GM06990 (cell line): ENCODE data around the gene ANKH.

Experiments used
- DNase-seq: peaks from one replicate; pipeline ENCODE4 v3.0.0-alpha.2; 2011; ENCODE audit not compliant: insufficient read length; ENCODE audit errors: extremely low read depth
- H3K27me3 ChIP-seq: replicated peaks from 2 replicates; pipeline ENCODE4 v1.6.0; 2011; ENCODE audit warnings: low read length; ENCODE audit not compliant: control insufficient read depth, insufficient read depth
- H3K36me3 ChIP-seq: 2 replicates; pipeline ENCODE4 v1.5.1; 2011; ENCODE audit warnings: low read length; ENCODE audit not compliant: control insufficient read depth, insufficient read depth
- H3K4me3 ChIP-seq: replicated peaks from 2 replicates; pipeline ENCODE4 v1.5.1; 2011; ENCODE audit warnings: low read depth, mild to moderate bottlenecking, control low read depth, low read length
- TF ChIP-seq, protein P1 (sequence below): IDR thresholded peaks from 2 replicates; pipeline ENCODE4 v1.5.1; 2011; ENCODE audit warnings: low read length, control low read depth, mild to moderate bottlenecking, inconsistent platforms; ENCODE audit not compliant: insufficient read depth, poor library complexity, severe bottlenecking

The ANKH gene

DNA sequence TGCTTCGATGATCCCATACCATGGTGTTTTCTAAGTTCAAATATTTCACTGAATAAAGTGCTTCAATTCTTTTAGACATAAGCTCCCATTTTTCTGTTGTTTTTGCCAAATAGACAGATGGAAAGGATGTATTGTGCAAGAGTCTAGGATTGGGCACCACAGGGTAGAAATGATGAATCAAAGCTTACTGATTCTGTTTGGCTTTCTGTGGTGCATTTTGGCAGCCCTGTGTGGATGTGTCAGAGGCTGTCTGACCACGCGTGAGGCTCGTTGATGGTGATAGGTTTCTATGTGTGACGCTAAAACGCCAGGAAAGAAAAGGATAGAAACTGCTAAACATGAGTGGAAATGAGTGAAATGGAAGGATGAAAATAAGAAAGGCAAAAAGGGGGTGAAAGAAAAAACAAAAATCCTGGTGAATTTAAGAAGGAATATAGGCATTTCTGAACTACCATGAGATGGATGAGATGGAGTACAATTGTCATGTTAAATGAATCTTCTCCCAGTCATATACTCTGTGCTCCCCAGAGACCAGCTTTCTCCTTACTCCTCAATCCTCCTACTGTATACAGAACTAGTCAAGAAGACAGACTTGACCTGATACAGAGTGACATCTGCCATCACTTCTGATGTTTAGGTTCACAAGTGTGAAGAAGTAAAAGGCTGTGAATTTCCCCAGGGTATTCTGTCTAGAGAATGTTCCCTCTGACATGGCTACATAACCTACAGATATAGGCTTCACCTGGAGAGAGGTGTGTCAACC, 54.4 kb downstream of the ANKH start:
- DNase-seq, result no peak
- Histone ChIP-seq H3K36me3 (no peaks in the 10 kb centered on the region), H3K4me3 (no peak overlapping the region), H3K27me3 (no peaks in the 10 kb centered on the region)
- TF ChIP-seq, protein P1, sequence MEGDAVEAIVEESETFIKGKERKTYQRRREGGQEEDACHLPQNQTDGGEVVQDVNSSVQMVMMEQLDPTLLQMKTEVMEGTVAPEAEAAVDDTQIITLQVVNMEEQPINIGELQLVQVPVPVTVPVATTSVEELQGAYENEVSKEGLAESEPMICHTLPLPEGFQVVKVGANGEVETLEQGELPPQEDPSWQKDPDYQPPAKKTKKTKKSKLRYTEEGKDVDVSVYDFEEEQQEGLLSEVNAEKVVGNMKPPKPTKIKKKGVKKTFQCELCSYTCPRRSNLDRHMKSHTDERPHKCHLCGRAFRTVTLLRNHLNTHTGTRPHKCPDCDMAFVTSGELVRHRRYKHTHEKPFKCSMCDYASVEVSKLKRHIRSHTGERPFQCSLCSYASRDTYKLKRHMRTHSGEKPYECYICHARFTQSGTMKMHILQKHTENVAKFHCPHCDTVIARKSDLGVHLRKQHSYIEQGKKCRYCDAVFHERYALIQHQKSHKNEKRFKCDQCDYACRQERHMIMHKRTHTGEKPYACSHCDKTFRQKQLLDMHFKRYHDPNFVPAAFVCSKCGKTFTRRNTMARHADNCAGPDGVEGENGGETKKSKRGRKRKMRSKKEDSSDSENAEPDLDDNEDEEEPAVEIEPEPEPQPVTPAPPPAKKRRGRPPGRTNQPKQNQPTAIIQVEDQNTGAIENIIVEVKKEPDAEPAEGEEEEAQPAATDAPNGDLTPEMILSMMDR, result no peak

DNA sequence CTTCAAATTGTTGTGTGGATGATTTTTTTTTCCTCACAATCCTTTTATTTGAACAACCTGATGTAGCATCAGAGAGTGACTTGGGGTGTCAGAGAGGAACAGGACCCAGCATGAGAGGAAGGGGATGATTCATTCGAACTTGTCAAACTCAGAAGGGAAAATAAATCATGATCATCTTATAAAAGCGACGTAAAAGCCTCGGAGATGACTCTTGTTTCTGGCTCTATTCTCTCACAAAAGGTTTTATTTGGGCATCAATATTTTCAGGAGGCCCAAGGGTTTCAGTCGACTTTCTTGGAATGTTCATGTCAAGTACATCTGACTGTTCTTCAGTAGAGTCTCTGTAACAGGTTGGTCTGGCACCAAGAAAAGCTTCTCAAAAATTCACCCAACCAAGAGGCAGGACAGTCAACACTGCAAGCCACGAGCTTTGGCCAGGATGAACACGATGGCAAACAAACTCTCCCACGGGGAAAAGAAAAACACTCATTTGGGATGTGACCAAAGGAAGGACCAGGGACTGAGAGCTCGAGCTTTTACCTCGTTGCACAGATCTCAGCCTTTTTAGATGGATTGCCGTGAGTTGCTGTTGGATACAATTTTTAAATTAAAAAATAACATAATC, 55.1 kb downstream of the ANKH start:
- no peaks in the 10 kb centered on the region for H3K36me3 ChIP-seq
- H3K27me3 ChIP-seq, result no peaks in the 10 kb centered on the region
- H3K4me3 ChIP-seq, result no peak overlapping the region
- no peak for DNase-seq
- TF ChIP-seq, protein P1, result no peak

DNA sequence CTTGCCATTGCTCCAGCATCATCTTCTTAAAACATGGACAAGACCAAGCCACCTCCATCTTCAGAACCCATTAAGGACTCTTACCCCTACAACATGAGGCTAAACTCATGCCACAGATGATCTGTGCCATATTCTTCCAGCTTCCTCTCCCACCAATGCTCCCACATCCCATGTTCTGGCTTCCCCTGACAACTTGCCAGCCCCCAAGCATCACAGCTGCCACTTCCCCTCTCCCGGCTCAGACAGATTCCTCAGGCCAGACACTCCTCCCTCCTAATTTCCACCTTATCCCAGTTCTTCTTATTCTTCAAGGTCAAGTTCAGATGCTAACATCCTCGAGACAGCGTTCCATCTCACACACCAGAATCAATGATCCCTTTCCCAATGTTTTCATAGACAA, 57.8 kb downstream of the ANKH start:
- no peak for DNase-seq
- Histone ChIP-seq H3K36me3 (no peaks in the 10 kb centered on the region), H3K4me3 (no peak overlapping the region), H3K27me3 (no peaks in the 10 kb centered on the region)
- TF ChIP-seq, protein P1, result no peak

DNA sequence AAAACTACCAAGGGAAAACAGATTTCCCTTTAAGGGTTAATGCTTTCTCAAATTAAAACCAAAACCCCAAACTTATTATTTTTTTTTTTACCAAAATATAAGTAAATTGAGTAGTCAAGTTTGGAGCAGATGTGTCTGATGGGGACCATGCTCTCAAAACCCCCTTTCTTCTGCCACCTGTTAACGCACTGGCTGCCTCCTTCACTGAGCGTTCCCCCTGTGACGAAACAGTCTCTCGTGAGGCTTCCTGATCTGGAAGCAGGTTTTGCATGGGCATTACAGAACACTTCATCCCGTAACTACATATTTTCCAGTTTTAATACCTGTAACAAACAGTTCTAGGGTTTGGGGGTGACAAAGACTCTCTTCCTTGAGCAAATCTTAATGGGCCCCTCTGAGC, 59.4 kb downstream of the ANKH start:
- Histone ChIP-seq H3K4me3 (no peak overlapping the region), H3K27me3 (no peaks in the 10 kb centered on the region), H3K36me3 (no peaks in the 10 kb centered on the region)
- TF ChIP-seq, protein P1, result no peak
- DNase-seq, result no peak

DNA sequence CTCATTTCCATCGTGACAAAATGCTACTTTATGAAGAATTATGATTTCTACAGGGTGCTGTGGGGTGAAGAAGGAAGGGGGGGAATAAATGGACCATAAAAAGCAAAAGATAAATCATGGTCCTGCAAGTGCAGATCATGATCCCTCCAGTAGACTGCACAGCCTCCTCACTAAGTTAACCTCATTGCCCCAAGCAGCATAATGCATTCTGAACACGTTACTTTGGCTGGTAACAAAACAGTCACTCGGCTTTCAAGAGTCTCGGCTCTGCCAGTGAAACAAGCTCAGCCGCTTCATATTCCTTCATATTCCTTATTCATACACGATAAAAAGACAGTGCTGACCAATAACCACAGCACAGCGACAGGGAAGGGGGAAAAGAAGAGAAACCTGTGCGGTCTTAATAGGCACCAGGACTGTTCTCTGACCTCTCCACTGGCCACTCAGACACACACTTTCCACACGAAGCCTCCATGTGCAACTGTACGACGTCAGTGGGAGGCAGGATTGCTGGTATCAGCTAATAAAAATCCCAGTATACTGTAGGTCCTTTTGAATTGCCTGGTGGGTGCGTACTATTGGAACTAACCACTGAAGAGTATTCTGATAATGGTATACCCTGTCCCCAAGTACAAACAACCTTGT, 60.5 kb downstream of the ANKH start:
- TF ChIP-seq, protein P1, result no peak
- no peak for DNase-seq
- Histone ChIP-seq H3K4me3 (no peak overlapping the region), H3K27me3 (no peaks in the 10 kb centered on the region), H3K36me3 (no peaks in the 10 kb centered on the region)
